T-helper 22 cell (primary cell): ENCODE results near the gene ALG12.

Experiments
- DNase-seq: peaks from one replicate; pipeline ENCODE4 v3.0.0-alpha.2; 2020; ENCODE audit warnings: low read depth

Gene ALG12

GRCh38 chr22:49957826-49958365 lies 39.7 kb upstream of the ALG12 start:
- DNase-seq: no peak

GRCh38 chr22:49956914-49957825 lies 38.9 kb upstream of the ALG12 start:
- no peak for DNase-seq

GRCh38 chr22:49956418-49956770 lies 38.2 kb upstream of the ALG12 start:
- DNase-seq: no peak

GRCh38 chr22:49955581-49956417 lies 37.6 kb upstream of the ALG12 start:
- DNase-seq: no peak

- no peak for DNase-seq
Measured at GRCh38 chr22:49954991-49955580, 36.8 kb upstream of the ALG12 start.

GRCh38 chr22:49954354-49954753 lies 36.1 kb upstream of the ALG12 start:
- no peak for DNase-seq

- DNase-seq: no peak
Measured at GRCh38 chr22:49953680-49954344, 35.6 kb upstream of the ALG12 start.

- no peak for DNase-seq
Measured at GRCh38 chr22:49953027-49953679, 34.9 kb upstream of the ALG12 start.

- DNase-seq: no peak
Measured at GRCh38 chr22:49951986-49952896, 34.0 kb upstream of the ALG12 start.

- no peak for DNase-seq
Measured at GRCh38 chr22:49951678-49951985, 33.4 kb upstream of the ALG12 start.

GRCh38 chr22:49951000-49951677 lies 32.9 kb upstream of the ALG12 start:
- DNase-seq: no peak

- no peak for DNase-seq
Measured at GRCh38 chr22:49950396-49950994, 32.3 kb upstream of the ALG12 start.

GRCh38 chr22:49949914-49950292 lies 31.7 kb upstream of the ALG12 start:
- DNase-seq: no peak

GRCh38 chr22:49948958-49949913 lies 31.0 kb upstream of the ALG12 start:
- no peak for DNase-seq

GRCh38 chr22:49948116-49948957 lies 30.1 kb upstream of the ALG12 start:
- DNase-seq: no peak

- no peak for DNase-seq
Measured at GRCh38 chr22:49947296-49947622, 29.0 kb upstream of the ALG12 start.

GRCh38 chr22:49946612-49947295 lies 28.5 kb upstream of the ALG12 start:
- DNase-seq: no peak
